OCI-LY1 (cell line): Measurements from ENCODE around the gene CYP2E1.

Experiments
- EZH2 ChIP-seq: fragments of 200-600 bp; sonication (generic), shearing (Covaris generic); IDR thresholded peaks from 2 replicates; pipeline ENCODE4 v1.8.0; 2017; ENCODE audit warnings: borderline replicate concordance, mixed run types, mild to moderate bottlenecking, antibody characterized with exemption, low read length, moderate library complexity, mixed read lengths
- TF ChIP-seq, protein P1 (sequence below): fragments of 200-600 bp; sonication (generic), shearing (Covaris generic); IDR thresholded peaks from 2 replicates; pipeline ENCODE4 v1.5.1; 2017; ENCODE audit warnings: mild to moderate bottlenecking, antibody characterized with exemption, low read length, moderate library complexity, mixed read lengths

DNA sequence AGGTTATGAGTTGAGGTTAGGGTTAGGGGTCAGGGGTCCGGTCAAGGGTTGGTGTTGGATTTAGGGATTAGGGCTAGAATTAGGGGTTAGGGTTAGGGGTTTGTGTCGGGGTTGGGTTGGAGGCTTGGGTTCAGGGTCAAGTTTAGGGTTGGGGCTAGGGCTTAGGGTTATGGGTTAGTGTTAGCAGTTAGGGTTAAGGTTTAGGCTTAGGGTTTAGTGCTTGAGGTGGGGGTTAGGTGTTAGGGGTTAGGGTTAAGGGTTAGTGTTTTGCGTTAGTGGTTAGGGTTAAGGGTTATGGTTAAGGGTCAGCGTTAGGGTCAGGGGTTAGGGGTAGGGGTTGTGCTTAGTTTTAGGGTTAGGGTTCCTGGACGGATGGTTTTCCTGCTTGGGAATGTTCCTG, 40.0 kb downstream of the CYP2E1 start:
- TF ChIP-seq, protein P1, sequence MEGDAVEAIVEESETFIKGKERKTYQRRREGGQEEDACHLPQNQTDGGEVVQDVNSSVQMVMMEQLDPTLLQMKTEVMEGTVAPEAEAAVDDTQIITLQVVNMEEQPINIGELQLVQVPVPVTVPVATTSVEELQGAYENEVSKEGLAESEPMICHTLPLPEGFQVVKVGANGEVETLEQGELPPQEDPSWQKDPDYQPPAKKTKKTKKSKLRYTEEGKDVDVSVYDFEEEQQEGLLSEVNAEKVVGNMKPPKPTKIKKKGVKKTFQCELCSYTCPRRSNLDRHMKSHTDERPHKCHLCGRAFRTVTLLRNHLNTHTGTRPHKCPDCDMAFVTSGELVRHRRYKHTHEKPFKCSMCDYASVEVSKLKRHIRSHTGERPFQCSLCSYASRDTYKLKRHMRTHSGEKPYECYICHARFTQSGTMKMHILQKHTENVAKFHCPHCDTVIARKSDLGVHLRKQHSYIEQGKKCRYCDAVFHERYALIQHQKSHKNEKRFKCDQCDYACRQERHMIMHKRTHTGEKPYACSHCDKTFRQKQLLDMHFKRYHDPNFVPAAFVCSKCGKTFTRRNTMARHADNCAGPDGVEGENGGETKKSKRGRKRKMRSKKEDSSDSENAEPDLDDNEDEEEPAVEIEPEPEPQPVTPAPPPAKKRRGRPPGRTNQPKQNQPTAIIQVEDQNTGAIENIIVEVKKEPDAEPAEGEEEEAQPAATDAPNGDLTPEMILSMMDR: no peak
- no peak for TF ChIP-seq EZH2
